ENCODE results near the gene TMED1.

DNA sequence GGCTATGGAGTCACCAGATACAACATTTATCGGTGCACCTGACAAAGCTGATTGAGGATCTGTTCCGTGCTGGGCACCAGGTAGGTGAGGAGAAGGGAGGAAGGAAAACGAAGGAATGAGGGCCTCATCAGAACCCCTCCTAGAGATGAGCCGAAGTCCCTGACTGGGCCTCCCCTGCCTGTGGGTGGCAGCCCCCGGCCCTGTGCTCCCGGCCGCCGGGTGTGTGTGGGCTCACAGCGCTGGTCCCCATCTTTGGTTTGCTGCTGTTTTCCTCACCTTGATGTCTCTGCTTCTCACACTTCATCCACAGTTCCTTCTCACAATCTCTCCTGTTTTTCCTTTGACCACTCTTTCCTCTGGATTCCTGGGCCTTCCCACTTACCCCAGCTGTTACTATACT lies 32.8 kb downstream of the TMED1 start:
- TF ChIP-seq POLR2A (IDR thresholded peaks at IDR 0.05) = no peak
- TF ChIP-seq, protein P1, sequence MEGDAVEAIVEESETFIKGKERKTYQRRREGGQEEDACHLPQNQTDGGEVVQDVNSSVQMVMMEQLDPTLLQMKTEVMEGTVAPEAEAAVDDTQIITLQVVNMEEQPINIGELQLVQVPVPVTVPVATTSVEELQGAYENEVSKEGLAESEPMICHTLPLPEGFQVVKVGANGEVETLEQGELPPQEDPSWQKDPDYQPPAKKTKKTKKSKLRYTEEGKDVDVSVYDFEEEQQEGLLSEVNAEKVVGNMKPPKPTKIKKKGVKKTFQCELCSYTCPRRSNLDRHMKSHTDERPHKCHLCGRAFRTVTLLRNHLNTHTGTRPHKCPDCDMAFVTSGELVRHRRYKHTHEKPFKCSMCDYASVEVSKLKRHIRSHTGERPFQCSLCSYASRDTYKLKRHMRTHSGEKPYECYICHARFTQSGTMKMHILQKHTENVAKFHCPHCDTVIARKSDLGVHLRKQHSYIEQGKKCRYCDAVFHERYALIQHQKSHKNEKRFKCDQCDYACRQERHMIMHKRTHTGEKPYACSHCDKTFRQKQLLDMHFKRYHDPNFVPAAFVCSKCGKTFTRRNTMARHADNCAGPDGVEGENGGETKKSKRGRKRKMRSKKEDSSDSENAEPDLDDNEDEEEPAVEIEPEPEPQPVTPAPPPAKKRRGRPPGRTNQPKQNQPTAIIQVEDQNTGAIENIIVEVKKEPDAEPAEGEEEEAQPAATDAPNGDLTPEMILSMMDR (IDR thresholded peaks at IDR 0.05) = no peak

All from thyroid gland (tissue), 4 donors.